K562 (cell line): ENCODE data around the gene XRCC3.

Experiments
- CREM ChIP-seq: IDR thresholded peaks from 2 replicates; pipeline ENCODE4 v1.6.1; 2014; ENCODE audit warnings: antibody characterized with exemption, low read depth
- EZH2 ChIP-seq: IDR thresholded peaks from 2 replicates; pipeline ENCODE4 v1.6.1; 2012; ENCODE audit warnings: low read depth, mild to moderate bottlenecking, inconsistent platforms, low read length, borderline replicate concordance
- NR2C2 ChIP-seq, 2 experiments: fragments of 200-800 bp in 1 of 2; sonication (Bioruptor generic) in 1 of 2; sonication (generic) in 1 of 2; formaldehyde crosslinking in 1 of 2; IDR thresholded peaks; 2 replicates each; pipeline versions ENCODE4 v1.6.1 to v1.8.0; 2016 to 2022; ENCODE audit warnings: mild to moderate bottlenecking in 1 of 2, missing compliant biosample characterization in 1 of 2, missing genetic modification characterization in 1 of 2, missing genetic modification reagents in 1 of 2
- POLR2A ChIP-seq: fragments of 450-650 bp; conservative IDR thresholded peaks from 2 replicates; pipeline ENCODE4 v1.6.1; 2016
- SIN3B ChIP-seq: fragments of 450-650 bp; IDR thresholded peaks from 2 replicates; pipeline ENCODE4 v1.6.1; 2017; ENCODE audit warnings: low read depth, mild to moderate bottlenecking, moderate library complexity
- SMC3 ChIP-seq: conservative IDR thresholded peaks from 2 replicates; pipeline ENCODE4 v1.6.1; 2011; ENCODE audit warnings: low read depth, low read length, improper control_type of control experiment; ENCODE audit not compliant: insufficient read depth
- ZFX ChIP-seq: sonication (generic); formaldehyde crosslinking; IDR thresholded peaks from 2 replicates; pipeline ENCODE4 v1.8.0; 2022; ENCODE audit warnings: mild to moderate bottlenecking, missing genetic modification reagents, moderate library complexity
- TF ChIP-seq, protein P1 (sequence below), 3 experiments: IDR thresholded peaks in 2 of 3; conservative IDR thresholded peaks in 1 of 3; 2 replicates each; pipeline ENCODE4 v1.5.1; 2011 to 2012; ENCODE audit warnings: low read length in 3 of 3, mild to moderate bottlenecking in 3 of 3, control low read depth in 2 of 3, improper control_type of control experiment in 1 of 3, inconsistent platforms in 1 of 3, low read depth in 1 of 3, mixed read lengths in 1 of 3, moderate library complexity in 1 of 3; ENCODE audit not compliant: insufficient read depth in 2 of 3
- TF ChIP-seq, protein P2 (sequence below): fragments of 250-450 bp; sonication (Bioruptor Pico); IDR thresholded peaks from 2 replicates; pipeline ENCODE4 v1.5.0; 2020; ENCODE audit warnings: mild to moderate bottlenecking, borderline replicate concordance

GRCh38 chr14:103684471-103684870 is 30.8 kb downstream of the XRCC3 start:
- no peak for TF ChIP-seq CREM
- no peak for TF ChIP-seq SIN3B
- no peak for TF ChIP-seq SMC3
- no peak for TF ChIP-seq ZFX (CRISPR knock-in tag)
- no peak for TF ChIP-seq EZH2
- TF ChIP-seq, protein P1, sequence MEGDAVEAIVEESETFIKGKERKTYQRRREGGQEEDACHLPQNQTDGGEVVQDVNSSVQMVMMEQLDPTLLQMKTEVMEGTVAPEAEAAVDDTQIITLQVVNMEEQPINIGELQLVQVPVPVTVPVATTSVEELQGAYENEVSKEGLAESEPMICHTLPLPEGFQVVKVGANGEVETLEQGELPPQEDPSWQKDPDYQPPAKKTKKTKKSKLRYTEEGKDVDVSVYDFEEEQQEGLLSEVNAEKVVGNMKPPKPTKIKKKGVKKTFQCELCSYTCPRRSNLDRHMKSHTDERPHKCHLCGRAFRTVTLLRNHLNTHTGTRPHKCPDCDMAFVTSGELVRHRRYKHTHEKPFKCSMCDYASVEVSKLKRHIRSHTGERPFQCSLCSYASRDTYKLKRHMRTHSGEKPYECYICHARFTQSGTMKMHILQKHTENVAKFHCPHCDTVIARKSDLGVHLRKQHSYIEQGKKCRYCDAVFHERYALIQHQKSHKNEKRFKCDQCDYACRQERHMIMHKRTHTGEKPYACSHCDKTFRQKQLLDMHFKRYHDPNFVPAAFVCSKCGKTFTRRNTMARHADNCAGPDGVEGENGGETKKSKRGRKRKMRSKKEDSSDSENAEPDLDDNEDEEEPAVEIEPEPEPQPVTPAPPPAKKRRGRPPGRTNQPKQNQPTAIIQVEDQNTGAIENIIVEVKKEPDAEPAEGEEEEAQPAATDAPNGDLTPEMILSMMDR (IDR thresholded peaks at IDR 0.05 in 2 of 3, conservative IDR thresholded peaks at IDR 0.05 in 1 of 3; ENCODE audit: insufficient read depth in 2 of 3, low read depth in 1 of 3, low read length in 3 of 3), result no peak
- TF ChIP-seq NR2C2 (CRISPR knock-in tag; IDR thresholded peaks at IDR 0.05), result no peak
- no peak for TF ChIP-seq NR2C2 (tag; IDR thresholded peaks at IDR 0.05)
- TF ChIP-seq POLR2A, result no peak
- TF ChIP-seq, protein P2, sequence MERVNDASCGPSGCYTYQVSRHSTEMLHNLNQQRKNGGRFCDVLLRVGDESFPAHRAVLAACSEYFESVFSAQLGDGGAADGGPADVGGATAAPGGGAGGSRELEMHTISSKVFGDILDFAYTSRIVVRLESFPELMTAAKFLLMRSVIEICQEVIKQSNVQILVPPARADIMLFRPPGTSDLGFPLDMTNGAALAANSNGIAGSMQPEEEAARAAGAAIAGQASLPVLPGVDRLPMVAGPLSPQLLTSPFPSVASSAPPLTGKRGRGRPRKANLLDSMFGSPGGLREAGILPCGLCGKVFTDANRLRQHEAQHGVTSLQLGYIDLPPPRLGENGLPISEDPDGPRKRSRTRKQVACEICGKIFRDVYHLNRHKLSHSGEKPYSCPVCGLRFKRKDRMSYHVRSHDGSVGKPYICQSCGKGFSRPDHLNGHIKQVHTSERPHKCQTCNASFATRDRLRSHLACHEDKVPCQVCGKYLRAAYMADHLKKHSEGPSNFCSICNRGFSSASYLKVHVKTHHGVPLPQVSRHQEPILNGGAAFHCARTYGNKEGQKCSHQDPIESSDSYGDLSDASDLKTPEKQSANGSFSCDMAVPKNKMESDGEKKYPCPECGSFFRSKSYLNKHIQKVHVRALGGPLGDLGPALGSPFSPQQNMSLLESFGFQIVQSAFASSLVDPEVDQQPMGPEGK (CRISPR knock-in tag), result no peak
